Activated naive CD4-positive, alpha-beta T cell treated with anti-CD3 and anti-CD28 coated beads, Interleukin-2, amount 50 U/mL, for 24 hours (primary cell): ENCODE measurements around the gene RNF20.

ENCODE experiments used
- H3K27ac Mint-ChIP-seq: one replicate; pipeline ENCODE4 v1.8.0; 2021; ENCODE audit warnings: mild to moderate bottlenecking, mixed read lengths
- H3K27me3 Mint-ChIP-seq: one replicate; pipeline ENCODE4 v1.8.0; 2021; ENCODE audit warnings: mixed read lengths
- H3K36me3 Mint-ChIP-seq: one replicate; pipeline ENCODE4 v1.8.0; 2021; ENCODE audit warnings: mixed read lengths
- H3K4me1 Mint-ChIP-seq: one replicate; pipeline ENCODE4 v1.8.0; 2021; ENCODE audit warnings: mixed read lengths
- H3K4me3 Mint-ChIP-seq: one replicate; pipeline ENCODE4 v1.8.0; 2021; ENCODE audit warnings: mild to moderate bottlenecking, mixed read lengths
- H3K9me3 Mint-ChIP-seq: one replicate; pipeline ENCODE4 v1.8.0; 2021; ENCODE audit warnings: mixed read lengths

The RNF20 gene

DNA sequence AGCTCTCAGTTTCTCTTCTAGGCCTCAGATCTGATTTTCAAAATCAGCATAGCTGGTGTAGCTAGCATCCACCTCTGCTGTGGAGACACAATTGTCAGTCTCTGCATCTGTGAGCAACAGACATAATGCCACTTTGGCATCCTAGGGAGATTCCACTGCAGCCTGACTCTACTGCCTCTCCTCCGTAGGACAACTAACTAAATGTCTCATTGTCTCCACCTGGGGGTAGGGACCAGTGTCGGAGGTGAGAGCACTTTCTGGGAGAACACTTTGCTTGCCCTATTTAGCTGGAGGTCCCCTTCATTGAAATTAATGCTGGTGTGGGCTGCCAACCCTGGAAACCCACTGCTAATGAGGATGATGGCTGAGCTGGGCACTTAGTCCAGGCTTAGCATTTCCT is 59.7 kb downstream of the RNF20 start:
- Mint-ChIP-seq H3K9me3 (no peaks in the 10 kb centered on the region), H3K4me3 (no peak overlapping the region), H3K36me3 (no peaks in the 10 kb centered on the region), H3K27ac (no peak overlapping the region), H3K4me1 (no peaks in the 10 kb centered on the region), H3K27me3 (no peaks in the 10 kb centered on the region)

DNA sequence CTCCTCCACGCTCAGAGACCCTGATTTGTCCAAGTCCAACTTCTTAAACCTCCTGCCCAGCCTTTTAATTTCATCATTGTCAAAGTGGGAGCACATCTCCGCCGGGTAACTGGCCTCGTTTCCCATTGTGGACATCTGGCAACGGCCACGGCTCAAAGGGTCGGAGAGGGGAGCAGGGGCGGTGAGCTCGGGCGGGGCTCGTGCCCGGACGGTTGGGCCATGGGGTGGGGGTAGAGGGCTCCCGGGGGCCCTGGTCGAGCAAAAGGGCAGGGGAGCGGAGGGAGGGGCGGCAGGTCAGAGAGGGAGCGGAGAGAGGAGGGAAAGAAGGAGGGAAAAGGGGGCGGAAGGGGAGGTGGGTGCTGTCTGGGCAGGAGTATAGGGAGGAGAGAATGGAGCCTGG is 61.1 kb downstream of the RNF20 start, which contains the start of gene PPP3R2:
TSS of gene PPP3R2 (minus strand) at position 174 of the 400 bp plus-strand sequence. CDS start at position 126, 48 bp downstream.
- no peaks in the 10 kb centered on the region for H3K36me3 Mint-ChIP-seq
- H3K4me3 Mint-ChIP-seq, result no peak within 1 kb of the TSS
- no peaks in the 10 kb centered on the region for H3K9me3 Mint-ChIP-seq
- H3K27ac Mint-ChIP-seq, result peak within 1 kb of the TSS; percentile 30
- no peaks in the 10 kb centered on the region for H3K27me3 Mint-ChIP-seq
- H3K4me1 Mint-ChIP-seq, result no peaks in the 10 kb centered on the region

DNA sequence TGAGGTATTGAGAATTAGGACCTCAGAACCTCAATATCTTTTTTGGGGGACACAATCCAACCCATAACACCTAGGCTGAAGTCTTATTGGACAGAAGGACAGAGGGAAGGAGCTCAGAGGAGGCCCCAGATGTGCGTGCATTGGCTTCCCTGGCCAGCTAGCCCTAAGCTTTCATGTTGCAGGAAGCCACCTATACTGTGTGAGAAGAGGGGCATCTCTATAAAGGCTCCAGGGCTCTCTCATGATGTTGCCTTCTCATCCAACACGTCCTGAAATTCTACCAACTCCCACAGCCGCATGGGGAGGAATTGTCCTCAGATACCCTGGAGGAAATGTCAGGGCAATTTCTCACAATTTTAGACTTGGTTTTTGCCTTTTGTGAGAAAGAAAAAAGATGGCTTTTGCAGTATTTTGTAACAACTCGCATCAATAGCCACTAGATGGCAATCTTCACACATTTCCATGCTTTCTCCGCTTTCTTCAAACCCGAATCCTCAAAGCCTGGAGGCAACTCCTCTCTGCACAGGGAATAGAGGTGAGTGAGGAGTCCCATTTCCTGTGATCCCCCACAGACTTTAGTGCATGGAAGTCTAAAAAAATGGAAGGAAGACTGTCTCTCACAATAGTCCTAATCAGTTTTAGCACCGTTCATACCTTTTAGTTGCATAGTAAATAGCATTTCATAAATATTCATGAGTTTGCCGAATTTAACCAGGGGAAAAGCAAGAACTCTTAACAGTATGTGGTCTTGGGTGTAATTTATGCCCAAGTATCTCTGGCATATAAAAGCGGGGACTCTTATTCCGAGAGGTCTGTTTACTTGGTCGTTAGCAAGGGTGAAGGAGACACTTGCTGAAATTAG is 68.5 kb downstream of the RNF20 start:
- H3K9me3 Mint-ChIP-seq, result no peaks in the 10 kb centered on the region
- no peak overlapping the region for H3K27ac Mint-ChIP-seq
- no peaks in the 10 kb centered on the region for H3K36me3 Mint-ChIP-seq
- H3K27me3 Mint-ChIP-seq, result no peaks in the 10 kb centered on the region
- H3K4me3 Mint-ChIP-seq, result peak overlapping the region; percentile 64
- peaks cover 5% of the 10 kb centered on the region for H3K4me1 Mint-ChIP-seq

DNA sequence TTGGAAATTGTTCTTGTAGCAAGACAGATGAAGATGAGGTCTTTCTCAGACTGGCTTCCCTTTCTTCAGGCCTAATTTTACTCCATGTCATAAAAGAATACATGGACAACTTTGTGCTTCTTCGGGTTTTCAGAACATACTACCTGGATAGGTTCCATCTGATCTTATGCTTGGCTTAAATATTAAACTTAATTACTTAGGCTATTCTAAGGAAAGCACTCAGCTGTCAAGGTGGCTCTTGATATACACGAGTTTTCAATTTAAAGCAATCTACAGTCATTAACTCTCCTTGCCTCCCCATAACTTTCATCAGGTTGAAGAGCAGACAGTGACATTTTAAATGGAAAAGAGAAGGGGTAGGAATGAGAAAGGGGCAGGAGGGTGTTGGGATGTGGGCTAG is 70.6 kb downstream of the RNF20 start:
- no peaks in the 10 kb centered on the region for H3K9me3 Mint-ChIP-seq
- no peak overlapping the region for H3K27ac Mint-ChIP-seq
- H3K4me3 Mint-ChIP-seq, result no peak overlapping the region
- no peaks in the 10 kb centered on the region for H3K36me3 Mint-ChIP-seq
- H3K4me1 Mint-ChIP-seq, result peaks cover 5% of the 10 kb centered on the region
- peaks cover 3% of the 10 kb centered on the region for H3K27me3 Mint-ChIP-seq

DNA sequence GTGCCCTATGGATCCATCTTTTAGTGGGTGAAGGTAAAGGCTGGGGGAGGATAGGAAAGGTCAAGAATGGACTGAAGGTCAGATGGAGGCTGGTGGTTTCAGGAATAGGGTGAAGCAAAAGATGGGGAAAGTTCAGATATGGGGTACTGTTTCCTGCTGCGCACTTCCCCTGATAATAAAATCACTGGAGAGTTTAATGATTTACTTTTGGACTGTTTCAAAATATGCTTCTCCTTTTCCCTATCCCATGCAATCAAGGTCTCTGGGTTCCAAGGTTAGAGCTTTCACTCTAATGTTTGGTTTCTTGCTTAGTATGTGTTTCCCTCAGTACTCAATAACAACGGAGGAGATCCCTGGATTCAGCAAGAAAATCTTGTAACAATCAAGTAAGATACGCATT is 71.9 kb downstream of the RNF20 start:
- H3K27me3 Mint-ChIP-seq, result peaks cover 3% of the 10 kb centered on the region
- no peaks in the 10 kb centered on the region for H3K36me3 Mint-ChIP-seq
- H3K9me3 Mint-ChIP-seq, result no peaks in the 10 kb centered on the region
- H3K4me1 Mint-ChIP-seq, result peaks cover 5% of the 10 kb centered on the region
- no peak overlapping the region for H3K27ac Mint-ChIP-seq
- no peak overlapping the region for H3K4me3 Mint-ChIP-seq
